Cardiac septum (tissue), 1 donor: Measurements from ENCODE around the gene PDPN. TPM values are rescaled to one million over a fixed set of nuclear protein-coding genes. Genes with fewer than 3 reads are reported as not detected.

Experiments
- DNase-seq: peaks from one replicate; pipeline ENCODE4 v3.0.0-alpha.2; 2020; ENCODE audit warnings: low spot score
- intact Hi-C: fragments of 100-400 bp; cut with DNase I; formaldehyde crosslinking; loops from one replicate; pipeline ENCODE4 v1.14.0; 2022
- total RNA-seq: library from RNA; stranded (reverse); fragmentation: NEBNext Ultra II Directional; extraction: Animal tissue kit (Norgen Biotek cat#: 25700); gene quantifications from one replicate; pipeline ENCODE4 v1.2.1, GENCODE V29; 2021
- donor health status: DM: no; HTN: no; CAD: no.

PDPN gene
- total RNA-seq, 1 donor from 2014 or later, result 14.9 TPM

- intact Hi-C loops, result no loop called here
- DNase-seq, result no peak
These were observed 12.7 kb upstream of the PDPN start for GRCh38 chr1:13570924-13571323.

- intact Hi-C loops, result no loop called here
- DNase-seq, result no peak
These were observed 10.0 kb upstream of the PDPN start for GRCh38 chr1:13573586-13573985.

- intact Hi-C loops, result no loop called here
- no peak for DNase-seq
These were observed 6.7 kb upstream of the PDPN start for GRCh38 chr1:13576926-13577325.

GRCh38 chr1:13577846-13578245 lies 5.8 kb upstream of the PDPN start:
- intact Hi-C loops, result no loop called here
- DNase-seq, result no peak

- intact Hi-C loops, result no loop called here
- no peak for DNase-seq
These were observed 2.2 kb upstream of the PDPN start for GRCh38 chr1:13581446-13581845.

GRCh38 chr1:13582713-13583443 lies 754 bp upstream of the PDPN start:
- intact Hi-C loops, result no loop called here
- no peak for DNase-seq

- no peak for DNase-seq
- intact Hi-C loops, result no loop called here
These were observed 547 bp downstream of the PDPN start for GRCh38 chr1:13583966-13584791.

- intact Hi-C loops, result no loop called here
- no peak for DNase-seq
These were observed 1.4 kb downstream of the PDPN start for GRCh38 chr1:13584876-13585611.

- DNase-seq, result no peak
- intact Hi-C loops, result no loop called here
These were observed 2.0 kb downstream of the PDPN start for GRCh38 chr1:13585612-13585991.

GRCh38 chr1:13586001-13586400 lies 2.4 kb downstream of the PDPN start:
- no peak for DNase-seq
- intact Hi-C loops, result no loop called here

GRCh38 chr1:13587256-13588030 lies 3.8 kb downstream of the PDPN start:
- no peak for DNase-seq
- intact Hi-C loops, result no loop called here

GRCh38 chr1:13588946-13589796 lies 5.5 kb downstream of the PDPN start:
- no peak for DNase-seq
- intact Hi-C loops, result no loop called here

GRCh38 chr1:13590486-13590885 lies 6.9 kb downstream of the PDPN start:
- no peak for DNase-seq
- intact Hi-C loops, result no loop called here

- intact Hi-C loops, result no loop called here
- no peak for DNase-seq
These were observed 10.0 kb downstream of the PDPN start for GRCh38 chr1:13593511-13594131.

- no peak for DNase-seq
- intact Hi-C loops, result no loop called here
These were observed 11.8 kb downstream of the PDPN start for GRCh38 chr1:13595411-13595810.

GRCh38 chr1:13597166-13597565 lies 13.5 kb downstream of the PDPN start:
- DNase-seq, result no peak

GRCh38 chr1:13600762-13601453 lies 17.3 kb downstream of the PDPN start:
- intact Hi-C loops, result no loop called here
- no peak for DNase-seq

More at GRCh38 chr1:13597166-13597565, 13.5 kb downstream of the PDPN start:
- intact Hi-C loops, result no loop called here

- DNase-seq, result no peak
- intact Hi-C loops, result no loop called here
These were observed 20.5 kb downstream of the PDPN start for GRCh38 chr1:13604176-13604575.
